Measurements from ENCODE around the gene C12orf43.
"Not testable (repeated sequence)": the region's sequence is repeated elsewhere in the genome, so short reads cannot be mapped to it uniquely, and the experiment has no call there.

- not testable (repeated sequence) for TF ChIP-seq CTCF, POLR2A (IDR thresholded peaks at IDR 0.05)
Observed at GRCh38 chr12:121047400-121047799, 31.1 kb upstream of the C12orf43 start.
